ENCODE data around the gene LGALS4. TPM values are rescaled to one million over a fixed set of nuclear protein-coding genes. Genes with fewer than 3 reads are reported as not detected.
"Not testable (repeated sequence)": the region's sequence is repeated elsewhere in the genome, so short reads cannot be mapped to it uniquely, and the experiment has no call there.

The LGALS4 gene
- total and polyA plus RNA-seq, 5 donors: 0.45 to 1.2 (median 0.60) TPM

DNA sequence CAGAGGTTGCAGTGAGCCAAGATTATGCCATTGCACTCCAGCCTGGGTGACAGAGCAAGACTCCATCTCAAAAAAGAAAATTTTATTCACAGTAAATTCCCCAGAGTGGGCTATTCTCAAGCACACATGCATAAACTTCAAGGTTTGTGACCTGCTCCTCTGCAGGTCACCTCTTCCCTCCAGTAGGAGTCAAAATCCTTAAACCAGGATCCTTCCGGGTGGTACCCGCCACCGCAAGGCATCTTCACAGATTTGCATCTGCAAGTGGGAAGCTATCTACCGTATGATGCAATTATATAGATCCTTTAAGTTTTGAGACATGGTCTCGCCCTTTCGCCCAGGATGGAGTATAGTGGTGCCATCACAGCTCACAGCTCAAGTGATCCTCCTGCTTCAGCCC, 21.8 kb upstream of the LGALS4 start:
- 95% methylated on average over 6 of the region's 6 CpGs for WGBS
- Histone ChIP-seq H3K4me3 (ENCODE audit: low read length) (no peak overlapping the region), H3K27ac (ENCODE audit: low read length) (no peak overlapping the region), H3K9me3 (ENCODE audit: control insufficient read depth, low read length) (no peaks in the 10 kb centered on the region), H3K27me3 (ENCODE audit: control insufficient read depth, insufficient read depth) (no peaks in the 10 kb centered on the region), H3K4me1 (ENCODE audit: control insufficient read depth, insufficient read depth, low read length) (peaks cover 4% of the 10 kb centered on the region)
- ATAC-seq: no peak
- intact Hi-C loops (cut with DNase I): loop anchor here in 2 of 4 donors (10.0 kb wide), 1 partner anchor 190 kb away; the partner anchor contains the start of gene ACTN4 (in 2 of the 2)
- peak in 1 of 3 donors; percentile 27 for DNase-seq

DNA sequence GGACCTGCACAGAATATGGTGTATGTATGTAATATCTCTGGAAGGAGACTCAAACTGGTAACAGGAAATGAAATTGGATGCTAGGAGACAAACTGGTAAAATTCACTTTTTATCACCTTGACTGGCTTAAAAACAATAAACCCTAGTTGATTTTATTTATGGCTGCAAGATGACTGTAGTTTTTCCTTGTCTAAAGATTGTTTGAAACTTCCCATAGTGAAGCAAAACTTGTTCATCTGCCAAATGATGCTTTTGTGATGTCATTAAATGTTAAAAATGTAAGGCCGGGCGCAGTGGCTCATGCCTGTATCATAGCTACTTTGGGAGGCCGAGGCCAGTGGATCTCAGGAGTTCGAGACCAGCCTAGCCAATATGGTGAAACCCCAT, 21.4 kb upstream of the LGALS4 start:
- H3K9me3 ChIP-seq (ENCODE audit: control insufficient read depth, low read length): no peaks in the 10 kb centered on the region
- H3K4me1 ChIP-seq (ENCODE audit: control insufficient read depth, insufficient read depth, low read length): peaks cover 4% of the 10 kb centered on the region
- no peak for ATAC-seq
- 90% methylated on average over 4 of the region's 4 CpGs for WGBS
- intact Hi-C loops (cut with DNase I): loop anchor here in 2 of 4 donors (10.0 kb wide), 1 partner anchor 189 kb away; the partner anchor contains the start of gene ACTN4 (in 2 of the 2)
- peak in 1 of 3 donors; percentile 9 for DNase-seq
- H3K27me3 ChIP-seq (ENCODE audit: control insufficient read depth, insufficient read depth): no peaks in the 10 kb centered on the region
- H3K4me3 ChIP-seq (ENCODE audit: low read length): no peak overlapping the region
- no peak overlapping the region for H3K27ac ChIP-seq (ENCODE audit: low read length)

DNA sequence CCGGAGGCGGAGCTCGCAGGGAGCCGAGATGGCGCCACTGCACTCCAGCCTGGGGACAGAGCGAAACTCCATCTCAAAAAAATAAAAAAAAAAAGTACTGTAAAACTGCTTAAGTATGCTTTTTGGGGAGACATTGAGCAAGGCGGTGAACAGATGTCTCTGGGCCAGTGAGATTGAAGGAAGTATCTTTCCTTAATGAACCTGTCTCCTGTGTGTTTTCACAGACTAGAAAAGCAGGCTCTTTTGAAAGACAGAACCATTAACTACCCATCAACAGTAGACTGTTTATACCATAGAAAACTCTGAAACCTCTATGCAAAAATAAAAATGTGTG, 20.3 kb upstream of the LGALS4 start:
- no peak overlapping the region for H3K4me3 ChIP-seq (ENCODE audit: low read length)
- H3K27me3 ChIP-seq (ENCODE audit: control insufficient read depth, insufficient read depth): no peaks in the 10 kb centered on the region
- H3K9me3 ChIP-seq (ENCODE audit: control insufficient read depth, low read length): no peaks in the 10 kb centered on the region
- no peak overlapping the region for H3K27ac ChIP-seq (ENCODE audit: low read length)
- ATAC-seq: no peak
- intact Hi-C loops (cut with DNase I): loop anchor here in 3 of 4 donors (2.0 to 10.0 kb wide), 2 partner anchors 16 to 188 kb away; partner anchors contain the start of genes ACTN4 (in 2 of the 3) and HNRNPL (in 1 of the 3)
- WGBS: 93% methylated on average over 7 of the region's 7 CpGs
- DNase-seq: no peak
- H3K4me1 ChIP-seq (ENCODE audit: control insufficient read depth, insufficient read depth, low read length): peaks cover 4% of the 10 kb centered on the region

DNA sequence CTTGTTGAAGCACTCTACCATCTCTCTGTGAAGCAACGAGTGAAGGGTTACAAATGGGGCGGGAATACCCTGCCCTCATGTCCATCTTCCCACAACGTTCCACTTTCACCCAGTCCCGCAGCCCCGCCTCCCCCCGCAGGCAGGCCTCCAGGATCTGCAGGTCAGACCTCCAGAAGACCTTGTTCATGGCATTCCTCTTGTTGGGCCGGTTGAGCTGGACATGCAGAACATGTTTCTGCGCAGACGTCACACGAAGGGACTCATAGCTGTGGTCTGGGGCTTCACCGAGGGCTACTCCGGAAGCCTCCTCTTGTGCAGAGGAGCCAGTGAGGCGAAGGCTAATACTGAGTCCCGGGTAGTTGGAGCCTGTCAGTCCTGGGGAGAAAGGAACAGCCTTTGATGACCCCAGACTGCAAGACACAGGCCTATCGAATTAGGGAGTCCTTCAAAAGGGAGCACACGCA, 18.4 kb upstream of the LGALS4 start:
- peak; percentile 59 to 63 for ATAC-seq
- peak overlapping the region; percentile 97 for H3K27ac ChIP-seq (ENCODE audit: low read length)
- peaks cover 10% of the 10 kb centered on the region for H3K4me1 ChIP-seq (ENCODE audit: control insufficient read depth, insufficient read depth, low read length)
- H3K27me3 ChIP-seq (ENCODE audit: control insufficient read depth, insufficient read depth): no peaks in the 10 kb centered on the region
- peak overlapping the region; percentile 74 for H3K4me3 ChIP-seq (ENCODE audit: low read length)
- H3K9me3 ChIP-seq (ENCODE audit: control insufficient read depth, low read length): no peaks in the 10 kb centered on the region
- peak; percentile 74 to 87 (median 86) for DNase-seq
- 3% methylated on average over 16 of the region's 16 CpGs for WGBS
- intact Hi-C loops (cut with DNase I): loop anchor here in 2 of 4 donors (10.0 kb wide), 1 partner anchor 186 kb away; the partner anchor contains the start of gene ACTN4 (in 2 of the 2)

DNA sequence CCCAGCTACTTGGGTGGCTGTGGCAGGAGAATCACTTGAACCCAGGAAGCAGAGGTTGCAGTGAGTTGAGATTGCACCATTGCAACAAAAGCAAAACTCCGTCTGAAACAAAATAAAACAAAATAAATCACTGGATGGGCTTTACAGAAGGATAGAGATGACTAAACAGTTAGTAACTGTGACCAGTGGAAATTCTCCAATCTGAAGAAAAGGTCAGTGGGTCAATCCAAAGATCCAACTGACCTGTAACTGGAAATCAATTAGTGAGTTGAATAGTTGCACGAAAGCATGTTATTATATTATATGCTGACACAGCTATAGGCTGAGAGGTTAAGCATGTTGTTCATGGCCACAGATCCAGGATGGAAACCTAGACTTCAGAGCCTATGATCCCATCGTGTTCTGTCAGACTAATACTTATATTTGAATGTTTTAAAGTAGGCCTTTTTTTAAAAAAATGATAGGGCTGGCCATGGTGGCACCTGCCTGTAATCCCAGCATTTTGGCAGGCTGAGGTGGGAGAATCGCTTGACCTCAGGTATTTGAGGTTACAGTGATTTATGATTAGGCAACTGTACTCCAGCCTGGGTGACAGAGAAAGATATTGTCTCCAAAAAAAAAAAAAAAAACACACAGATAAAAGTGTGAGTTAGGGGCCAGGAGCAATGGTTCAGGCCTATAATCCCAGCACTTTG, 17.4 kb upstream of the LGALS4 start:
- H3K4me1 ChIP-seq (ENCODE audit: control insufficient read depth, insufficient read depth, low read length): peaks cover 10% of the 10 kb centered on the region
- DNase-seq: peak in 1 of 3 donors; percentile 4
- WGBS: 82% methylated on average over 4 of the region's 4 CpGs
- intact Hi-C loops (cut with DNase I): loop anchor here in 2 of 4 donors (10.0 kb wide), 1 partner anchor 185 kb away; the partner anchor contains the start of gene ACTN4 (in 2 of the 2)
- no peak overlapping the region for H3K27ac ChIP-seq (ENCODE audit: low read length)
- H3K27me3 ChIP-seq (ENCODE audit: control insufficient read depth, insufficient read depth): no peaks in the 10 kb centered on the region
- no peak for ATAC-seq
- no peaks in the 10 kb centered on the region for H3K9me3 ChIP-seq (ENCODE audit: control insufficient read depth, low read length)
- H3K4me3 ChIP-seq (ENCODE audit: low read length): no peak overlapping the region

DNA sequence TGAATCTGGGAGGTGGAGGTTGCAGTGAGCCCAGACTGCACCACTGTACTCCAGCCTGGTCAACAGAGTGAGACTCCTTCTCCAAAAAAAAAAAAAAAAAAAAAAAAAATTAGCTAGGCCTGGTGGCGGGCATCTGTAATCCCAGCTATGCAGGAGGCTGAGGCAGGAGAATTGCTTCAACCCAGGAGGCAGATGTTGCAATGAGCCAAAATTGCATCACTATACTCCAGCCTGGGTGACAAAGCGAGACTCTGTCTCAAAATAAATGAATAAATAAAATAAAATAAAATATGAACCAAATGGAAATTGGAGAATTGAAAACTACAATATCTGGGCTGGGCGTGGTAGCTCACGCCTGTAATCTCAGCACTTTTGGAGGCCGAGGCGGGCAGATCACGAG, 16.5 kb upstream of the LGALS4 start:
- peaks cover 10% of the 10 kb centered on the region for H3K4me1 ChIP-seq (ENCODE audit: control insufficient read depth, insufficient read depth, low read length)
- H3K27me3 ChIP-seq (ENCODE audit: control insufficient read depth, insufficient read depth); ATAC-seq; H3K4me3 ChIP-seq (ENCODE audit: low read length); H3K27ac ChIP-seq (ENCODE audit: low read length); H3K9me3 ChIP-seq (ENCODE audit: control insufficient read depth, low read length); intact Hi-C loops (cut with DNase I): not testable (repeated sequence)
- peak in 1 of 3 donors; percentile 15 for DNase-seq
- 94% methylated on average over 7 of the region's 7 CpGs for WGBS

DNA sequence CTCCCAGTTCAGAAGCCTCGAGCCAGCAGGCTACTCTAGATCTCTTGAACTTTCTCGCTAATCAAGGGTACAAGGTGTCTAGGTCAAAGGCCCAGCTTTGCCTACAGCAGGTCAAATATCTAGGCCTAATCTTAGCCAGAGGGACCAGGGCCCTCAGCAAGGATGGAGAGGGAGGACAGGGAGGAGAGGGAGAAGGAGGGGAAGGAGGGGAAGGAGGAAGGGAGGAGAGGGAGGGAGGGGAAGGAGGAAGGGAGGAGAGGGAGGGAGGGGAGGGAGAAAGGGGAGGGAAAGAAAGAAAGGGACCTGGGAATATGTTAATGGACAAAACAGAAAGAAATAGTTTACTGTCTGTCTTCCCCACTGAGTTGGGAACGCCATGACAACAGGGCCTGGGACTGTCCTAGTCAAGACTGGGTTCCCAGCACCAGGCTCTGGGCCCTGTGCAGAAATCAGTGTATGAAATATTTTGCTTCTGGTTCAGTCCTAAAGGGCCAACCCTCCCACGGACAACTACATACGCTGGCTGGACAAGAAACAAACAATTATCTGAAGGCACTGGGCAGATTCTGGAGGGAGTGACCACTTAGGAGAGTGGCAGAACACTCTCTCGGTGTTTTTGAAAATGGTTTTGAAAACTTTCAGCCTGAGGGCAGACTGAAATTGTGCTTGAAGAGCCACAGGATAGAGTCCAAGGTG, 14.3 kb upstream of the LGALS4 start:
- WGBS: 60% methylated on average over 6 of the region's 6 CpGs
- intact Hi-C loops (cut with DNase I): no loop called here
- ATAC-seq: no peak
- Histone ChIP-seq H3K9me3 (ENCODE audit: control insufficient read depth, low read length) (no peaks in the 10 kb centered on the region), H3K4me1 (ENCODE audit: control insufficient read depth, insufficient read depth, low read length) (peaks cover 6% of the 10 kb centered on the region), H3K27ac (ENCODE audit: low read length) (no peak overlapping the region), H3K27me3 (ENCODE audit: control insufficient read depth, insufficient read depth) (no peaks in the 10 kb centered on the region), H3K4me3 (ENCODE audit: low read length) (no peak overlapping the region)
- peak in 1 of 3 donors; percentile 5 for DNase-seq

DNA sequence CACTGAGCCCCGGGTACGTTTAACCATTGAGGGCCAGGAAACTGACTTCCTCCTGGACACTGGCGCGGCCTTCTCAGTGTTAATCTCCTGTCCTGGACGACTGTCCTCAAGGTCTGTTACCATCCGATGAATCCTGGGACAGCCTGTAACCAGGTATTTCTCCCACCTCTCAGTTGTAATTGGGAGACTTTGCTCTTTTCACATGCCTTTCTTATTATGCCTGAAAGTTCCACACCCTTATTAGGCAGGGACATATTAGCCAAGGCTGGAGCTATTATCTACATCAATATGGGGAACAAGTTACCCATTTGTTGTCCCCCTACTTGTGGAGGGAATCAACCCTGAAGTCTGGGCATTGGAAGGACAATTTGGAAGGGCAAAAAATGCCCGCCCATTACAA, 13.2 kb upstream of the LGALS4 start:
- H3K4me1 ChIP-seq (ENCODE audit: control insufficient read depth, insufficient read depth, low read length); H3K9me3 ChIP-seq (ENCODE audit: control insufficient read depth, low read length); DNase-seq; ATAC-seq; H3K27ac ChIP-seq (ENCODE audit: low read length); intact Hi-C loops (cut with DNase I); H3K4me3 ChIP-seq (ENCODE audit: low read length); H3K27me3 ChIP-seq (ENCODE audit: control insufficient read depth, insufficient read depth): not testable (repeated sequence)
- WGBS: 72% methylated on average over 7 of the region's 7 CpGs

DNA sequence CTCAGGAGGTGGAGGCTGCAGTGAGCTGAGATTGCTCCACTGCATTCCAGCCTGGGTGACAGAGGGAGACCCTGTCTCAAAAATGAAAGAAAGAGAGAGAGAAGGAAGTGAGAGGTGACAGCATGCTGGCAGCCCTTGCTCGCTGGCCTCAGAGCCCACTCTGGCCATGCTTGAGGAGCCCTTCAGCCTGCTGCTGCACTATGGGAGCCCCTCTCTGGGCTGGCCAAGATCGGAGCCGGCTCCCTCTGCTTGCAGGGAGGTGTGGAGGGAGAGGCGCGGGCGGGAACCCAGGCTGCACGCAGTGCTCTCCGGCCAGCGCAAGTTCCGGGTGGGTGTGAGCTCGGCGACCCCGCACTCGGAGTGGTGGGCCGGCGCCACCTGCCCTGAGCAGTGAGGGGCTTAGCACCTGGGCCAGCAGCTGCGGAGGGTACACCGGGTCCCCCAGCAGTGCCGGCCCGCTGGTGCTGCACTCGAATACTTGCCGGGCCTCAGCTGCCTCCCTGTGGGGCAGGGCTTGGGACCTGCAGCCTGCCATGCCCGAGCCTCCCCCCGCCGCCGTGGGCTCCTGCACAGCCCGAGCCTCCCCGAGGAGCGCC, 8.6 kb upstream of the LGALS4 start:
- H3K9me3 ChIP-seq (ENCODE audit: control insufficient read depth, low read length); H3K27me3 ChIP-seq (ENCODE audit: control insufficient read depth, insufficient read depth); H3K4me1 ChIP-seq (ENCODE audit: control insufficient read depth, insufficient read depth, low read length); intact Hi-C loops (cut with DNase I); H3K4me3 ChIP-seq (ENCODE audit: low read length); H3K27ac ChIP-seq (ENCODE audit: low read length): not testable (repeated sequence)
- DNase-seq: peak in 1 of 3 donors; percentile 60
- ATAC-seq: peak in 1 of 2 donors; percentile 27
- WGBS: 97% methylated on average over 29 of the region's 29 CpGs

DNA sequence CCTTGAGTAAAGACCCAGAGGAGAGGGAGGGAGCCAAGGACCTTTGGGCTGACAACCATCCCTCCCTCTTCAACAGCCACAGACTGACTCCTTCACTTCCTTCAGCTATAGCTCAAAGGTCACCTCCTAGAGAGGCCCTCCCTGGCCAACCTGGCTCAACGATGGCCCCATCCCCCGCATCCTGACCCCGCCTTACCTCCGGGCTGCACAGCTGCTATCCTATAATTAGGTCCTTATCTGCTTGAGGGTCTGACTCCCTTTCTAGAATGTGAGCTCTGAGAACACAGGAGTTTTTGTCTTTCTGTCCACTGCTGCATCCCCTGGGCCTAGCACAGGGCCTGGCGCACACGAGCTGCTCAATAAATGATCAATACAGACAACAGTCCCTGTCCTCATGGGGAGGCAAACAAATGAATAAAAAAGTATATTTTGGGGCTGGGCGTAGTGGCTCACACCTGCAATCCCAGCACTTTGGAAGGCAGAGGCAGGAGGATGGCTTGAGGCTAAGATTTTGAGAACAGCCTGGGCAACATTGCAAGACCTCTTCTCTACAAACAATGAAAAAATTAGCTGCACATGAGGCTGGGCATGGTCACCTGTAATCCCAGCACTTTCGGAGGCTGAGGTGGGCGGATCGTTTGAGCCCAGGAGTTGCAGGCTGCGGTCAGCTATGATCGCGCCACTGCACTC, 6.6 kb upstream of the LGALS4 start:
- H3K27me3 ChIP-seq (ENCODE audit: control insufficient read depth, insufficient read depth): no peaks in the 10 kb centered on the region
- DNase-seq (no peak), ATAC-seq (peak; percentile 47 to 58)
- H3K27ac ChIP-seq (ENCODE audit: low read length): no peak overlapping the region
- 69% methylated on average over 13 of the region's 13 CpGs for WGBS
- no peaks in the 10 kb centered on the region for H3K9me3 ChIP-seq (ENCODE audit: control insufficient read depth, low read length)
- peaks cover 5% of the 10 kb centered on the region for H3K4me1 ChIP-seq (ENCODE audit: control insufficient read depth, insufficient read depth, low read length)
- no peak overlapping the region for H3K4me3 ChIP-seq (ENCODE audit: low read length)
- intact Hi-C loops (cut with DNase I): no loop called here

Measured in right cardiac atrium (tissue), 5 donors.